ENCODE measurements around the gene SMARCD1.

SMARCD1 gene

DNA sequence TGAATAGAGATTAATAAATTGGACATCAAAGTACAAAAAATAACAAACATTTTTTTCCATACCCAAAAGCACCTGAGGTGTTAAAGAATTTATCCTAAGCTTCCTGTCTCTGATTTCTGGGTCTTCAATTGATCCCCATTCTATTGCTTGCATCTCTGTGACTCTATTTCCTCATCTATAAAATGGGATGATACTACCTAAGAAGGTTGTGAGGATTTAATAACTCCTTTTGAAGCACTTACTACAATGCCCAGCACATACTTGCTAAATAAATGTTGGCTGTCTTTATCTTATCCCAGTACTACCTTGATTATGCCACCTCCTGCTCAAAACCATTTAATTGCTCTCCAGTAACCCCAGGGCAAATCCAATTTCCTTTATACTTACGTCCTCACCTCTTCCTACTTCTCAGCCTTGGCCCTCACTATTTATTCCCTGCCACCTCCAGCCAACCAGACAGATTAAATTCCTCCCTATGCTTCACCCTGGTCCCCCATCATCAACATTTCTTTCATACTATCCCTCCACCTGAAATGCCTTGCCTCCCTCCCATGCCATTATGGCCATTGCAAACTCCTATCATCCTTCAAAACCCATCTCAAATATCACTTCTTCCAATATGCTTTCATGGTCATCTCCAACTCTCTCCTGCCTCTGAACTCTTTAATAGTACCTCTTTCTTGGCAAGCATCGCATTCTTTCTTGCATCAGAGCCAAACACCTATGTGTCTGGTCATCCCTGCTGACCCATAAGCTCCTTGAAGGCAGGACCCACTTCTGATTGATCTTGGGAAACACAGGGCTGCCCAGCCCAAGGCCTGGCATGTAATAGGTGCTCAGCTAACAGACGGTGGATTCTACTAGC is 35.7 kb upstream of the SMARCD1 start:
- Histone ChIP-seq H3K27me3 (replicated peaks; ENCODE audit: control insufficient read depth, insufficient read depth, low read length) (peaks cover 2% of the 10 kb centered on the region; the same call in 1 of the 2 replicates), H3K36me3 (ENCODE audit: control insufficient read depth, insufficient read depth, low read length) (no peaks in the 10 kb centered on the region), H3K4me3 (replicated peaks; ENCODE audit: low read depth, low read length) (no peak overlapping the region)
- no peak for DNase-seq (ENCODE audit: extremely low read depth, insufficient read length)
- TF ChIP-seq, protein P1, sequence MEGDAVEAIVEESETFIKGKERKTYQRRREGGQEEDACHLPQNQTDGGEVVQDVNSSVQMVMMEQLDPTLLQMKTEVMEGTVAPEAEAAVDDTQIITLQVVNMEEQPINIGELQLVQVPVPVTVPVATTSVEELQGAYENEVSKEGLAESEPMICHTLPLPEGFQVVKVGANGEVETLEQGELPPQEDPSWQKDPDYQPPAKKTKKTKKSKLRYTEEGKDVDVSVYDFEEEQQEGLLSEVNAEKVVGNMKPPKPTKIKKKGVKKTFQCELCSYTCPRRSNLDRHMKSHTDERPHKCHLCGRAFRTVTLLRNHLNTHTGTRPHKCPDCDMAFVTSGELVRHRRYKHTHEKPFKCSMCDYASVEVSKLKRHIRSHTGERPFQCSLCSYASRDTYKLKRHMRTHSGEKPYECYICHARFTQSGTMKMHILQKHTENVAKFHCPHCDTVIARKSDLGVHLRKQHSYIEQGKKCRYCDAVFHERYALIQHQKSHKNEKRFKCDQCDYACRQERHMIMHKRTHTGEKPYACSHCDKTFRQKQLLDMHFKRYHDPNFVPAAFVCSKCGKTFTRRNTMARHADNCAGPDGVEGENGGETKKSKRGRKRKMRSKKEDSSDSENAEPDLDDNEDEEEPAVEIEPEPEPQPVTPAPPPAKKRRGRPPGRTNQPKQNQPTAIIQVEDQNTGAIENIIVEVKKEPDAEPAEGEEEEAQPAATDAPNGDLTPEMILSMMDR (IDR thresholded peaks at IDR 0.05; ENCODE audit: insufficient read depth, low read length, poor library complexity, severe bottlenecking), result no peak

DNA sequence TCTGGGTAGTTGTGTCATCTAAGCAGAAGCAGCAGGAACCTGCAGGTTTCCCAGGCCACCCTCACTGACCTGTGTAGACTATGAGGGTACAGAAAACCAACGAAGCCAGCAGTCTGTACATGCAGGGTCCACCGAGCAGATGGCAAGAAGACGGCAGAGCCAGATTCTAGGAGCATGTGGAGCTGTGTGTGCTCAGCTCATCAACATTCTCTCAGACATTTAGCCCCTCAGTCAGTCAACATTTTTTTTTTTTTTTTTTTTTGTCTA is 35.1 kb upstream of the SMARCD1 start:
- no peak for DNase-seq (ENCODE audit: extremely low read depth, insufficient read length)
- H3K4me3 ChIP-seq (replicated peaks; ENCODE audit: low read depth, low read length), result no peak overlapping the region
- TF ChIP-seq, protein P1 (IDR thresholded peaks at IDR 0.05; ENCODE audit: insufficient read depth, low read length, poor library complexity, severe bottlenecking), result no peak
- peaks cover 2% of the 10 kb centered on the region; the same call in 1 of the 2 replicates for H3K27me3 ChIP-seq (replicated peaks; ENCODE audit: control insufficient read depth, insufficient read depth, low read length)
- no peaks in the 10 kb centered on the region for H3K36me3 ChIP-seq (ENCODE audit: control insufficient read depth, insufficient read depth, low read length)

GRCh38 chr12:50050410-50051098 is 34.6 kb upstream of the SMARCD1 start:
- Histone ChIP-seq H3K36me3 (ENCODE audit: control insufficient read depth, insufficient read depth, low read length) (no peaks in the 10 kb centered on the region), H3K27me3 (replicated peaks; ENCODE audit: control insufficient read depth, insufficient read depth, low read length) (peaks cover 2% of the 10 kb centered on the region; the same call in 1 of the 2 replicates), H3K4me3 (replicated peaks; ENCODE audit: low read depth, low read length) (no peak overlapping the region)
- DNase-seq (ENCODE audit: extremely low read depth, insufficient read length), result no peak
- TF ChIP-seq, protein P1 (IDR thresholded peaks at IDR 0.05; ENCODE audit: insufficient read depth, low read length, poor library complexity, severe bottlenecking), result no peak

DNA sequence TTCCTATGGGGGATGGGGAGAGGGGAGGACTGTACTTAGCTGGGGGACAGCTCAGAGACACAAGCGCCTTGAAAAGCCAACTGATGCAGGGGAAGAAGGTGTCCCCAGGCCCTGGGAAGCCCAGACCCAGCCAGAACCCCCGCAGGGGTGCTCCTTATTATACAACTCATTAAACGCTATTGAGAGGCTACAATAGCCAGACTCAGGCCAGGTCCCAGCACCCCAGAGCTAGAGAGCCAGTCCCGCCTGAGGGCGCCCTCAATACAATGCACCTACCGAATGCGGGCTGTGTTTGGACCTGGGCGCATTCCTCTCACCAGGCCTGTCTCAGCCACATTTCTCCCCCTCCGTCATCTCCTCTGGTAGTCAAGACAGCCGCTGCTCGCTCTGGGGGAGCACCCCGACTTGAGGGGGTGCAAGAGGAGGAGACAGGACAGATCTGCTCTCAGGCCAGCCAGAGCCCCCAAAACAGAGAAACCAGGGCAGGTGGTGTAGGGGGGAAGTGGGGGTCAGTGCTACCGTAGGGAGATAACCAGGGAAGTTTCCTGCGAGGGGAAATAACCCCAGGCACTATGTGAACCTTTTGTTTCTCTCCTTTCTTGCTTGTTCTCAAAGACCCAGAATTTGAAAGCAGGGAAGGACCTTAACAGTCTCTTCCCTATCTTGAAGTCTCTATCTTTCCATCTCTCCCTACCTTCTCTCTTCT is 33.9 kb upstream of the SMARCD1 start:
- Histone ChIP-seq H3K27me3 (replicated peaks; ENCODE audit: control insufficient read depth, insufficient read depth, low read length) (peaks cover 2% of the 10 kb centered on the region; the same call in 1 of the 2 replicates), H3K4me3 (replicated peaks; ENCODE audit: low read depth, low read length) (no peak overlapping the region), H3K36me3 (ENCODE audit: control insufficient read depth, insufficient read depth, low read length) (no peaks in the 10 kb centered on the region)
- no peak for DNase-seq (ENCODE audit: extremely low read depth, insufficient read length)
- TF ChIP-seq, protein P1 (IDR thresholded peaks at IDR 0.05; ENCODE audit: insufficient read depth, low read length, poor library complexity, severe bottlenecking), result no peak

GRCh38 chr12:50052544-50052943 is 32.6 kb upstream of the SMARCD1 start:
- no peaks in the 10 kb centered on the region for H3K36me3 ChIP-seq (ENCODE audit: control insufficient read depth, insufficient read depth, low read length)
- peaks cover 6% of the 10 kb centered on the region; the same call in 1 of the 2 replicates for H3K27me3 ChIP-seq (replicated peaks; ENCODE audit: control insufficient read depth, insufficient read depth, low read length)
- H3K4me3 ChIP-seq (replicated peaks; ENCODE audit: low read depth, low read length), result no peak overlapping the region

More at GRCh38 chr12:50052544-50052943, 32.6 kb upstream of the SMARCD1 start:
- DNase-seq (ENCODE audit: extremely low read depth, insufficient read length), result no peak
- TF ChIP-seq, protein P1 (IDR thresholded peaks at IDR 0.05; ENCODE audit: insufficient read depth, low read length, poor library complexity, severe bottlenecking), result no peak
